Fibroblast of lung (primary cell): ENCODE measurements around the gene FGFR2.

ENCODE experiments used
- EZH2 ChIP-seq: IDR thresholded peaks from 2 replicates; pipeline ENCODE4 v1.5.1; 2012; ENCODE audit warnings: low read length, control low read depth, mild to moderate bottlenecking; ENCODE audit errors: missing control alignments
- TF ChIP-seq, protein P1 (sequence below), 2 donors: IDR thresholded peaks in 1 of 2; conservative IDR thresholded peaks in 1 of 2; 1 replicate in 1 of 2; 2 replicates in 1 of 2; pipeline ENCODE4 v1.5.1; 2011 to 2012; ENCODE audit warnings: low read length in 2 of 2, control low read depth in 1 of 2, inconsistent platforms in 1 of 2, low read depth in 1 of 2, mild to moderate bottlenecking in 1 of 2

DNA sequence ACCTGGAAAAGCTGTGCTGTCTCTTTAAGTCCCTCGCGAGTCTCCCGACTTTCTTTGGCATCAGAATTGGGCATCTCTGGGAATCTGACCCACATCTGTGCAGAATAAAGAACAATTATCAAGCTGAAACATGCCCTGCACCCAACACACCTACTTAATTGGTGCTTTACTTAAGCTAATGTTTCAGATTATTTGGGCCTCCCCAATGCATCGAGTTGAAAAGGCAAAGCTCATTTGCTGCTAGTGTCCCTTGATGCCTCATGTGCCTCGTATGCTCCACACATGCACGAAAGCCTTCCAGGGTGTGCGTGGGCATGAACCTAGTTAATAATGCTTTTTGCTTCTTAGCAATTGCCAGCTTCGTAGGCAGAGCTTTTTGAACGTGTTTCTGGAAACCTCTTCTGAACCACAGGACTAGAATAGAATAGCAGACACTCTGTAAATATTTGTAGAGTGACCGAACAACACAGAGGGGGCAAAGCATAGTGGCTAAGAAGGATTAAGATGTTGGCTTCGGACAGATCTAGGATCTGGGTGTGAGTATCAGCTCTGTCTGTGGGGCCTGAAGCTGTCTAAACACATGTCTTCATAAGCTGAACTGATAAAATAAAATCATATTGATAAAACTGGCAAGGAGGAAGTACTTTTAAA lies 26.7 kb upstream of the FGFR2 start:
- TF ChIP-seq, protein P1, sequence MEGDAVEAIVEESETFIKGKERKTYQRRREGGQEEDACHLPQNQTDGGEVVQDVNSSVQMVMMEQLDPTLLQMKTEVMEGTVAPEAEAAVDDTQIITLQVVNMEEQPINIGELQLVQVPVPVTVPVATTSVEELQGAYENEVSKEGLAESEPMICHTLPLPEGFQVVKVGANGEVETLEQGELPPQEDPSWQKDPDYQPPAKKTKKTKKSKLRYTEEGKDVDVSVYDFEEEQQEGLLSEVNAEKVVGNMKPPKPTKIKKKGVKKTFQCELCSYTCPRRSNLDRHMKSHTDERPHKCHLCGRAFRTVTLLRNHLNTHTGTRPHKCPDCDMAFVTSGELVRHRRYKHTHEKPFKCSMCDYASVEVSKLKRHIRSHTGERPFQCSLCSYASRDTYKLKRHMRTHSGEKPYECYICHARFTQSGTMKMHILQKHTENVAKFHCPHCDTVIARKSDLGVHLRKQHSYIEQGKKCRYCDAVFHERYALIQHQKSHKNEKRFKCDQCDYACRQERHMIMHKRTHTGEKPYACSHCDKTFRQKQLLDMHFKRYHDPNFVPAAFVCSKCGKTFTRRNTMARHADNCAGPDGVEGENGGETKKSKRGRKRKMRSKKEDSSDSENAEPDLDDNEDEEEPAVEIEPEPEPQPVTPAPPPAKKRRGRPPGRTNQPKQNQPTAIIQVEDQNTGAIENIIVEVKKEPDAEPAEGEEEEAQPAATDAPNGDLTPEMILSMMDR (conservative IDR thresholded peaks at IDR 0.05 in 1 of 2, IDR thresholded peaks at IDR 0.05 in 1 of 2; ENCODE audit: low read depth in 1 of 2, low read length in 2 of 2) = no peak
- TF ChIP-seq EZH2 = no peak
